ENCODE results near the gene DEFB128. TPM values are rescaled to one million over a fixed set of nuclear protein-coding genes. Genes with fewer than 3 reads are reported as not detected.
"Not testable (repeated sequence)": the region's sequence is repeated elsewhere in the genome, so short reads cannot be mapped to it uniquely, and the experiment has no call there.

The DEFB128 gene
- total RNA-seq = not detected

- Mint-ChIP-seq H3K9me3 (peaks cover 8% of the 10 kb centered on the region), H3K36me3 (ENCODE audit: insufficient read depth) (no peaks in the 10 kb centered on the region), H3K27me3 (ENCODE audit: low read depth) (peaks cover 29% of the 10 kb centered on the region), H3K4me1 (ENCODE audit: low read depth) (no peaks in the 10 kb centered on the region), H3K4me3 (no peak within 1 kb of the TSS)
- DNase-seq (no peak), ATAC-seq (no peak)
These were observed at the start of gene DEFB128 for GRCh38 chr20:189611-190010. Gene DEFB128 (minus strand): TSS chr20:189711. CDS start chr20:189623, 88 bp downstream.

GRCh38 chr20:237929-238328 lies 48.4 kb upstream of the DEFB128 start:
- no peaks in the 10 kb centered on the region for H3K36me3 Mint-ChIP-seq (ENCODE audit: insufficient read depth)
- peak; percentile 79 to 86 for ATAC-seq

GRCh38 chr20:237489-237888 lies 48.0 kb upstream of the DEFB128 start:
- Mint-ChIP-seq H3K4me3 (peak overlapping the region; percentile 78), H3K4me1 (ENCODE audit: low read depth) (peaks cover 24% of the 10 kb centered on the region), H3K9me3 (no peaks in the 10 kb centered on the region), H3K36me3 (ENCODE audit: insufficient read depth) (no peaks in the 10 kb centered on the region), H3K27me3 (ENCODE audit: low read depth) (no peaks in the 10 kb centered on the region)
- ATAC-seq (peak; percentile 81 to 86), DNase-seq (no peak)

More at GRCh38 chr20:237929-238328, 48.4 kb upstream of the DEFB128 start:
- no peak for DNase-seq
- H3K4me3 Mint-ChIP-seq = peak overlapping the region; percentile 78
- H3K27me3 Mint-ChIP-seq (ENCODE audit: low read depth) = no peaks in the 10 kb centered on the region
- H3K9me3 Mint-ChIP-seq = no peaks in the 10 kb centered on the region
- H3K4me1 Mint-ChIP-seq (ENCODE audit: low read depth) = peaks cover 24% of the 10 kb centered on the region

GRCh38 chr20:235891-236290 lies 46.4 kb upstream of the DEFB128 start:
- no peak for ATAC-seq

GRCh38 chr20:227439-228105 lies 38.1 kb upstream of the DEFB128 start:
- Mint-ChIP-seq H3K27me3 (ENCODE audit: low read depth) (peaks cover 11% of the 10 kb centered on the region), H3K36me3 (ENCODE audit: insufficient read depth) (no peaks in the 10 kb centered on the region), H3K9me3 (no peaks in the 10 kb centered on the region), H3K4me3 (no peak overlapping the region), H3K4me1 (ENCODE audit: low read depth) (peaks cover 18% of the 10 kb centered on the region)
- no peak for DNase-seq
- ATAC-seq = no peak

More at GRCh38 chr20:235891-236290, 46.4 kb upstream of the DEFB128 start:
- Mint-ChIP-seq H3K4me1 (ENCODE audit: low read depth) (peaks cover 24% of the 10 kb centered on the region), H3K4me3 (no peak overlapping the region), H3K36me3 (ENCODE audit: insufficient read depth) (no peaks in the 10 kb centered on the region), H3K27me3 (ENCODE audit: low read depth) (peaks cover 1% of the 10 kb centered on the region), H3K9me3 (no peaks in the 10 kb centered on the region)
- DNase-seq = no peak

- H3K36me3 Mint-ChIP-seq (ENCODE audit: insufficient read depth) = no peaks in the 10 kb centered on the region
- no peak for DNase-seq
- H3K27me3 Mint-ChIP-seq (ENCODE audit: low read depth) = peaks cover 14% of the 10 kb centered on the region
- H3K4me3 Mint-ChIP-seq = no peak within 1 kb of the TSS
- no peak for ATAC-seq
- peaks cover 18% of the 10 kb centered on the region for H3K4me1 Mint-ChIP-seq (ENCODE audit: low read depth)
- no peaks in the 10 kb centered on the region for H3K9me3 Mint-ChIP-seq
These were observed 37.4 kb upstream of the DEFB128 start, which contains the start of gene DEFB129 for GRCh38 chr20:226958-227357. Gene DEFB129 (plus strand): TSS chr20:227258. CDS start chr20:227289, 31 bp downstream.

- not testable (repeated sequence) for H3K4me3 Mint-ChIP-seq; DNase-seq; ATAC-seq; H3K36me3 Mint-ChIP-seq (ENCODE audit: insufficient read depth); H3K9me3 Mint-ChIP-seq
- peaks cover 18% of the 10 kb centered on the region for H3K4me1 Mint-ChIP-seq (ENCODE audit: low read depth)
- peaks cover 16% of the 10 kb centered on the region for H3K27me3 Mint-ChIP-seq (ENCODE audit: low read depth)
These were observed 36.4 kb upstream of the DEFB128 start for GRCh38 chr20:225879-226278.

GRCh38 chr20:221258-221830 lies 31.8 kb upstream of the DEFB128 start:
- H3K27me3 Mint-ChIP-seq (ENCODE audit: low read depth) = peaks cover 27% of the 10 kb centered on the region
- H3K36me3 Mint-ChIP-seq (ENCODE audit: insufficient read depth) = no peaks in the 10 kb centered on the region
- no peak overlapping the region for H3K4me3 Mint-ChIP-seq
- ATAC-seq (no peak), DNase-seq (no peak)
- peaks cover 3% of the 10 kb centered on the region for H3K4me1 Mint-ChIP-seq (ENCODE audit: low read depth)
- no peaks in the 10 kb centered on the region for H3K9me3 Mint-ChIP-seq

- Mint-ChIP-seq H3K4me1 (ENCODE audit: low read depth) (no peaks in the 10 kb centered on the region), H3K4me3 (no peak overlapping the region), H3K36me3 (ENCODE audit: insufficient read depth) (no peaks in the 10 kb centered on the region), H3K27me3 (ENCODE audit: low read depth) (peaks cover 24% of the 10 kb centered on the region), H3K9me3 (no peaks in the 10 kb centered on the region)
- DNase-seq = no peak
- no peak for ATAC-seq
These were observed 30.0 kb upstream of the DEFB128 start for GRCh38 chr20:219290-220115.

GRCh38 chr20:217266-217665 lies 27.8 kb upstream of the DEFB128 start:
- no peaks in the 10 kb centered on the region for H3K36me3 Mint-ChIP-seq (ENCODE audit: insufficient read depth)
- no peaks in the 10 kb centered on the region for H3K4me1 Mint-ChIP-seq (ENCODE audit: low read depth)
- peaks cover 17% of the 10 kb centered on the region for H3K27me3 Mint-ChIP-seq (ENCODE audit: low read depth)
- H3K4me3 Mint-ChIP-seq = no peak overlapping the region
- no peak for DNase-seq
- ATAC-seq = no peak
- no peaks in the 10 kb centered on the region for H3K9me3 Mint-ChIP-seq

GRCh38 chr20:215796-216195 lies 26.3 kb upstream of the DEFB128 start:
- no peak for ATAC-seq
- no peaks in the 10 kb centered on the region for H3K4me1 Mint-ChIP-seq (ENCODE audit: low read depth)
- peaks cover 11% of the 10 kb centered on the region for H3K27me3 Mint-ChIP-seq (ENCODE audit: low read depth)
- no peak overlapping the region for H3K4me3 Mint-ChIP-seq
- H3K36me3 Mint-ChIP-seq (ENCODE audit: insufficient read depth) = no peaks in the 10 kb centered on the region
- DNase-seq = no peak
- no peaks in the 10 kb centered on the region for H3K9me3 Mint-ChIP-seq

- no peaks in the 10 kb centered on the region for H3K36me3 Mint-ChIP-seq (ENCODE audit: insufficient read depth)
- no peaks in the 10 kb centered on the region for H3K9me3 Mint-ChIP-seq
- DNase-seq (no peak), ATAC-seq (no peak)
- H3K27me3 Mint-ChIP-seq (ENCODE audit: low read depth) = peaks cover 7% of the 10 kb centered on the region
- H3K4me1 Mint-ChIP-seq (ENCODE audit: low read depth) = no peaks in the 10 kb centered on the region
- no peak overlapping the region for H3K4me3 Mint-ChIP-seq
These were observed 24.9 kb upstream of the DEFB128 start for GRCh38 chr20:214383-214782.

GRCh38 chr20:210809-211502 lies 21.4 kb upstream of the DEFB128 start:
- no peak overlapping the region for H3K4me3 Mint-ChIP-seq
- H3K36me3 Mint-ChIP-seq (ENCODE audit: insufficient read depth) = no peaks in the 10 kb centered on the region
- H3K4me1 Mint-ChIP-seq (ENCODE audit: low read depth) = no peaks in the 10 kb centered on the region
- no peaks in the 10 kb centered on the region for H3K9me3 Mint-ChIP-seq
- ATAC-seq = no peak
- H3K27me3 Mint-ChIP-seq (ENCODE audit: low read depth) = no peaks in the 10 kb centered on the region
- DNase-seq = no peak

GRCh38 chr20:208942-209566 lies 19.5 kb upstream of the DEFB128 start:
- ATAC-seq = peak; percentile 78 to 89
- Mint-ChIP-seq H3K9me3 (no peaks in the 10 kb centered on the region), H3K27me3 (ENCODE audit: low read depth) (no peaks in the 10 kb centered on the region), H3K4me1 (ENCODE audit: low read depth) (no peaks in the 10 kb centered on the region), H3K4me3 (no peak overlapping the region), H3K36me3 (ENCODE audit: insufficient read depth) (no peaks in the 10 kb centered on the region)
- no peak for DNase-seq
